Right ventricle myocardium superior (tissue), 1 donor: ENCODE data around the gene MYB. TPM values are rescaled to one million over a fixed set of nuclear protein-coding genes. Genes with fewer than 3 reads are reported as not detected.

Source experiments
- ATAC-seq: fragments of 200-7000 bp; cut with Tn5 transposase; one replicate; pipeline ENCODE4 v1.9.1; 2020; ENCODE audit warnings: mild to moderate bottlenecking; ENCODE audit not compliant: poor library complexity
- DNase-seq: peaks from one replicate; pipeline ENCODE4 v3.0.0-alpha.2; 2020
- intact Hi-C: fragments of 100-400 bp; cut with DNase I; formaldehyde crosslinking; loops from one replicate; pipeline ENCODE4 v1.11.2; 2022
- total RNA-seq: library from RNA; stranded (reverse); fragmentation: NEBNext Ultra II Directional; extraction: Animal tissue kit (Norgen Biotek cat#: 25700); gene quantifications from one replicate; pipeline ENCODE4 v1.2.1, GENCODE V29; 2021
- donor health status: DM: no; HTN: yes; CAD: no; lungs with severe emphysema.

Gene MYB
- total RNA-seq, 1 donor from 2014 or later: 0.22 TPM

DNA sequence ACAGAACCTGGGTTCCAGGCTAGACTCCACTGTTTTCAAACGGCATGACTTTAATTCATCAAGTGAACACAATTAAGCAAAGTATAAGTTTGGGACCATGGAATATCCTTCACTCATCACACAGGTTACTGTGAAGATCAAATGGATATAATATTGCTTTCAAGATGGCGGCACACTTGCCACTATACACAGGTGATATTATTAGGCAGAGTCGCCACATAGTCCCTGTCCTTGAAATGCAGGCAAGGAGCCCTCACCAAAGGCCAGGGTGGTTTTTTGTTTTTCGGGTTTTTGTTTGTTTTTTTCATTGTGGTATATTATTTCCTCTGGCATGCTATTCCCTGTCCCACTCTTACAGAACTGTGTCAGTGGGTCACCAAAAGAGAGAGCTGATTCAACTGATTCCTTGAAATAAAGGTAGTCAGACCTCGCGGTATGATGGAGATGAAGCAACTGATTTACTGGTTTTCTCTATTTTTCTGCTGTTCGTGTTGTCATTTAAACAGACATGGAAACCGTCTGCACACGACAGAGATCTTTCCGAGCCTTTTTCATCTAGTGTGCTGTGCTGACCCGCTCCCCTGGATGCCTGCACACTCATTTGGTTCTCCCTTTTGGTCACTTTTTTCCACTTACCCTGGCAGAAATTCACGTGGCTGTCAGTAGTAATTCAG, 29.7 kb downstream of the MYB start:
- intact Hi-C loops: no loop called here
- no peak for ATAC-seq

DNA sequence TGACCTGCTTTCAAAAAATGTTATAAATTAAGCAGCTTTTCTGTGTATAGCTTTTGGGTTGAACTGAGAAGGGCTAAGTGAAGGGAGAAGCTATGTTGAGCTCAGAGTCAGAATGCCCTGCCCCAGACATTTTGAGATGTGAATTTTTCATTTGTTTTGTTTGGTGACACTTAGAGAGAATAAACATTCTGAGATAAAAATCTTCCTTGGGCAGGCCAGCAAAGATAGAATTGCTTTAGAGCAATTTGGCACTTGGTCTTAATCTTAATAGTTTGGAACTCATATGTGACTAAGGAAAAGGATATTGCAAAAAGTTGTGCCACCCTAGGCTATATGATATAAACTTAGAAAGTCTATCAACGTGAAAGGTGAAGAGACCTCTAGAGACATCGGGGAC, 30.2 kb downstream of the MYB start:
- intact Hi-C loops: no loop called here
- ATAC-seq: no peak
- DNase-seq: no peak

More for the DNA sequence above, 29.7 kb downstream of the MYB start:
- DNase-seq: no peak

DNA sequence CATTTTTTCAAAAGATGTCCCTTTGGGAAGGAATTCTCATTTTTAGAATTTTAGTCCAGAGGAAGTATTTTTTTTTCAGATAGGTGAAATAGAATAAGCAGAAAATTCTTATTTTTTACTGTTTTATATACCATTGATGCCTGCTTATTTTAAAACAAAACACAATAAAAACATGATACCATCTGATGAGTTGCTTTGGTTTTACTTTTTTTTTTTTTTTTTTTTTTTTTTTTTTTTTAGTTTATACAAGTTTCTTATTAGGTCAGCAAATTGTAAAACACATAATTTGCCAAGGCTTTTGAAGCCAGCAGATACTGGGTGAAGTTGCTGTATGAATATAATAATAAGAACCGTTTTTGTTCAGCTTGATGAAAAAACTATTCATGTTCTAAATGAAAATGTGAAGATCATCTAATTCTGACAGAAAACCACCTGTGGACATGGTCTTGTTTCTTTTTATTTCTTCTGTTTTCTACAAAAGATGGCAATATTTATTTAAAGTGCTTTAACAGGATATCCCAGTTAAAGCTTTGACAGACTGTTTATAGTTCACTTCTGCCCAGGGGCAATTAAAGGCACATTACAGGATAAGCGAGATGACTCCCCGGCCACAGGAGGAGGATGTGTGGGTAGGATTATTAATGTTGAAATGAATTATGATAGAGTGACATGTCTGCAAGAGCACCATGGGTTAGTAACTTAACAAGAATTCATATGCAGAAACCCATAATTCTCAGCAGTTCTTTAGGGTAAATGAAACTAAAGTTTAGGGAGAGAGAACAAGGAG, 31.1 kb downstream of the MYB start:
- no peak for ATAC-seq
- intact Hi-C loops: no loop called here
- DNase-seq: no peak

DNA sequence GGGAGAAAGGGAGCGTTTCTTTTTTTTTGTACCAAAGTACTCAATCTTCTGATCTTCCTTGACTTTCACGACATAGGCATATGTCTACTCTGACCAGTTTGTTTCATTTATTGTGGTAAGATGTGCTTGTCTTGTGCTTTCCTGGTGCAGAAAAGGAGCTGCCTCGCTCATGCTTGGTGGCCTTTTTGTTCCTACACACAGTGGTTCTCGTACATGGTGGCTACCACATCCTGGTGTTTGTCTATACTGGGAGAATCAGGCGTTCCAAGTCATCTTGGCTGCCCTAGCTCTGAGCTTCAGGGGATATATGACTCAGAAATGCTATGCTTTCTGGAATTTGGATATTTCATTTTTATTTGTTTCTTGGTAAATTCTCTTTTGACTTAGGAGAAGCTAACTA, 31.8 kb downstream of the MYB start:
- ATAC-seq: no peak
- intact Hi-C loops: no loop called here

DNA sequence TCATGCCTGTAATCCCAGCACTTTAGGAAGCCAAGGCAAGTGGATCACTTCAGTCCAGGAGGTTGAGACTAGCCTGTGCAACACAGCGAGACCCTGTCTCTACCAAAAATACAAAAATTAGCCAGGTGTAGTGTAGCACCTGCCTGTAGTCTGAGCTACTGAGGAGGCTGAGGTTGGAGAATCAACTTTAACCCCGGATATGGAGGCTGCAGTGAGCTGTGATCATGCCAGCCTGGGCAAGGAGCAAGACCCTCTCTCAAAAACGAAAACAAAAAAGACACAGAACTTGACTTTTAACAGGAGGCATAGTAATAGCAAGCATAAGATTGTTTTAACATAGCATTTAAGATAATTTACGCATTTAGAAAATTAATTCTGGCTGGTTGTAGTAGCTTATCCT, 32.5 kb downstream of the MYB start:
- ATAC-seq (no peak), DNase-seq (no peak)
- intact Hi-C loops: no loop called here

More for the DNA sequence above, 31.8 kb downstream of the MYB start:
- no peak for DNase-seq

DNA sequence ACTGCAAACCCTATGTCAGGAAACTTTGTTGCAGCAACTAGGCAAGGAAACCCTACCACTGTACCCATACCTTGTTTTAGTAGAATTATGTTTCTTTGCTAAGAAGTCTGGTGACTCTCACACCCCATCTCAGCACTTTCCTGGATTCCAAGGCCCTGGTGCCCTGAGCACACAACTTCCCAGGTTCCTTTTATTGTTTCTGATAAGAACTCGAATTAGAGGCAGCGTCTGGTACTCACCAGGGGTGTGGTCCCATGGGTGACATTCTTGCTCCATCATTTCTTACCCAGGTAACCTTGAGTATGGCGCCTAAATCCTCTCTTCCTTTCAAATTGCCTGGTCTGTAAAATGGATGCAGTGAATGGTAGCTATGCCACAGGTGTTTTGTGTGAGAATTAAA, 34.1 kb downstream of the MYB start:
- DNase-seq: no peak
- no peak for ATAC-seq
- intact Hi-C loops: no loop called here

DNA sequence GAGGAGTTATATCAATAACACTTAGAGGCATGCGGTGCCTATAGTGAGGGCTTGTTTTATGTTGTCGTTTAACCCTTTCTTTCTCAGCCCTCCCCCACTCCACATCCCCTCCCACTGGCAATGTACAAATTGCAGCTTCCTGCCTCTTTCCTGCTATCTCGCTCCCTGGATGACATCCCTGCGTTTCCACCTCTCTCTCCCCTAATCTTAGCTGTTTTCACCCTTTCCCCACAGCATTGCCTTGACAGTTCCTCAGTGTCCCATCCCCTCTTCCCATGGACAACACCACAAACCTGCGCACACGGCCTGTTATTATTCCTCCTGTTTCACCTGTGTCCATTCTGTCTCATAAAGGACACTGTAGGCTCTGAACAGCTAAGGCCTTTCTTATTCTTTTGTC, 34.5 kb downstream of the MYB start:
- DNase-seq (no peak), ATAC-seq (no peak)
- intact Hi-C loops: no loop called here

DNA sequence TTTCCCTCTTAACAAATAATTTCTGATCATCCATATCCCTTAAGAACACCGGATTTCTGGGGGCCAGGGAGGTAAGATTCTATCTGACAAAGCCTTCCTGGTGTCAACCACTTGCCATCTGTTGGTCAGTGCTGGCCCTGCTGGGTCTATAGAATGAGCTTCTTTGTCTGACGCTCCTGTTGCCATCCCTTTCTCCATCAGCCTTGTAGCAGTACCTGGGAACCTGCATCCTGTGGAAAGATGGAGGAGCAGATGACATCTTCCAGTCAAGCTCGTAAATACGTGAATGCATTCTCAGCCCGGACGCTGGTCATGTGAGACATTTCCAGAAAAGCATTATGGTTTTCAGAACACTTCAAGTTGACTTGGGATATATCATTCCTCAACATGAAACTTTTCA, 36.6 kb downstream of the MYB start:
- ATAC-seq: no peak
- intact Hi-C loops: no loop called here
- no peak for DNase-seq

DNA sequence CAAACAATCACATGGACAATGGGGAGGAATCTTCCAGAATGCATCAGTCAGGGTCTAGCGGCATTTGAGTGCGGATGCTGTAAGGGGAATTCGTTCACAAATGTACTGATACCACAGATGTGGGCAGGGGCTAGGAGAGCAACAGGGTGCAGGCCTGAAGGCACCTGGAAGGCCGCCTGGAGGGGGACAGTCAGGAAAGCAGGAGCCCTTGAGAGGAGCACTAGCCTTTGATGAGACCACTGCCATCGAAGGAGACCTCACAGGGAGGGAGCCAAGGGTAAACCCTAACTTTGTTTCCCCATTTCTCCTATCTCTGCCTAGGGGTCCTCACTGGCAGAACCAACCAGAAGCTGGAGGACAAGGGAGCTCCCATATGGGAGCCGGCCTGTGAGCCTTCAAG, 38.2 kb downstream of the MYB start:
- DNase-seq: no peak

DNA sequence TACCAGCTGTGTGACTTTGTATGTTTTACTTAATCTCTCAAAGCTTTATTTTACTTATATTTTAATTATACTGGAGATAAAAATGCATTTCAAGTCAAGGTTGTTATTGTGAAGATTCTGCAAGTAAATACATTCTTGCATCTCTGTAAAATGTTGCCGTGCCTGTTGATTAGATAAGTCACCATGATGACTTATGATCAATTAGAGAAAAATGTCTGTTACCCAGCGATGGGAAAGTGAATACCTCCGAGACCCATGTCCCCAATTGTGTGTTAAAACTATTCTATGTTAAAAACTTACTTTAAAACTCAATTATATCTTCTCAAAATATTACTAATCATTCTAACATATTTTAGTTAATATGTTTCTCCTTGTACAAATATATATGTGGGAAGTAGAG, 39.9 kb downstream of the MYB start:
- intact Hi-C loops: no loop called here
- DNase-seq (no peak), ATAC-seq (no peak)

More for the DNA sequence above, 38.2 kb downstream of the MYB start:
- intact Hi-C loops: no loop called here
- no peak for ATAC-seq

DNA sequence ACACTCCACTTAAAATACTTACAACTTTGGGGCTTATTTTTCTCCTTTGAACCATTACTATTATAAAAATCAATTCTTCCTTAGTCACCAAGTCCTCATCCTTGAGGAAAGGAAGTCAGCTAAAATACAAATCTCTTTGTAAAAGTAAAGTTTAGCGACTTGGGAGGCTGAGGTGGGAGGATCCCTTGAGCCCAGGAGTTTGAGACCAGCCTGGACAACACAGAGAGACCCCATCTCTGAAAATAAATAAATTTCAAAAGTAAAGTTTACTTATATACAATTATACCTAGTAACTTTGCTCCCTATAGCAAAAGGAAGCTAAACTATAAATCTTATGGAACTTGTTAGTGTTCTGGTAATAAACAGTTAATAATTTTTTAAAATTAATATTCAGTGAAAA, 40.4 kb downstream of the MYB start:
- intact Hi-C loops: no loop called here
- DNase-seq (no peak), ATAC-seq (no peak)

DNA sequence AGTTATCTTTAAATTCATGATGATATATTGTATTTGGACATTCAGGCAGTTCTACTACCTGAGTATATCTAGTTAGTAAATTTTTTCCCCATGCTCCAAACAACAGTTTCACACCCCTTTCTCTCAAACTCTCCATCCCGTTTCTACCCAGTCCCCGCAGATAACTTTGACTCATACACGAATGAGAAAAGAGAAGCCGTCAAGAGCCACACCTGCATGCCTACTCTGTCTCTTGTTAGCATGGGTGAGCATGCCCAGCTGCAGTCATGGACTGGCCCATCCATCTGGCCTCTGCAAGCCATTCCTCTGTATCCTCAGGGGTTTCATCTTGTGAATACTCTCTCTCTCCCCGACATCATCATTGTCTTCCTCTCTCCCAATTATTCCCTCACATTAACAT, 41.5 kb downstream of the MYB start:
- intact Hi-C loops: no loop called here
- no peak for DNase-seq
- ATAC-seq: no peak

DNA sequence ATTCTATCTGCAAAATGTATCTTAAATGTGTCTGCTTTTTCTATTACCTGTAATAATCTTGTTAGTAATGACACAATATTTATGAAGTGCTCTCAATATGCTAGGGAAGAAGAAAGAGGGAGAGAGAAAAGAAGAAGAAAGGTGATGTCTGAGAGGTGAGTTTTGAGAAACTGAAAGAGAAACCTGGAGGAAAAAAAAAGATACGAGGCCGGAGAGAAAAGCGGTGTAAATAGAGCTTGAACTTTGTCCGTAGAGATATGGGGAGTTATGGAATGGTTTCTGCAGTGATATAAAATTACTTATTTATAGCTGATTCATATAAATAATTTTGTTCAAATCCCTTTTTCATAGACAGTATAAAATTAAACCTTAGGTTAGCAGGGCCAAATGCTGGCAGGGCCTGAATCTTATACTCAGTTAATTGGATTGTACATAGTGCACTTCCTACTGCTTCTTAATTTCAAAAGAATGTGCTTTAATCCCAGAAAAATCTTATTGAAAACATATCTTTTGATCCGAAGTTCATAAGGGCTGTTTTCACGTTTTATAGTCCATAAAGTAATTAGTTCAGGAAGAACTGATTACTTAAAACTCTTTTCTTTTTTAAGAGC, 43.0 kb downstream of the MYB start:
- intact Hi-C loops: no loop called here
- ATAC-seq (no peak), DNase-seq (no peak)

DNA sequence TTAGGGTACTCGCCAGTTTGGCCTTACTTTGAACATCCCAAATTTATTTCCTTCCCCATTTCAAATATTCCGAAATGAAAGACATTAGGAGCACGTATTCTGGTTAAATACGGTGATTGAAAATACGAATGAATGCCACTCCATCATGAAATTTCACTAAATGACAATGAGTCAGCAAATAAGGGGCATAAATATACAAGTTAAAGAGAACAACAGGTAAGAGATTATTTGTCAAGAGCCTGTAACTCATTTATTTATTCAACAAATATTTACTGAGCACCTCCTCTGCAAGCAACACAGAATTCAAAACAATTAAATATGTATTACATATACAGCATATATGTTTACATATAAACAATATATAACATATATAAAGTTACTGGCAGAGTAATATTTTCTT, 44.8 kb downstream of the MYB start:
- intact Hi-C loops: no loop called here
- DNase-seq: no peak
- ATAC-seq: no peak

DNA sequence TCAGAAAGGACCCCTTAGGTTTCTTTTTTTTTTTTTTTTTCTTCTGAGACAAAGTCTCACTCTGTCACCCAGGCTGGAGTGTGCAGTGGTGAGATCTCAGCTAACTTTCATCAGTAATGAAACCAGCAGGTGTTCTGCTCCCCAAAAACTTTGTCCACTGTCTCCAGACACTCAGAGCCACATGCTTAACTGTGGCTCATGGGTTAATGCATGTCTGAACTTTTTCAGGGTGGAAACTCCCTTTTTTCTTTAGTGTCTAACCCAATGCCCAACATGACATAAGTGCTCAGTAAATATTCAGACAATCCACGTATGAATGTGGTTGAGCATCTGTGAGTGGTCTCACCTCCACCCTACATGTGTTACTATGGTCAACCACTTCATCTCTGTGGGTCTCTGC, 45.4 kb downstream of the MYB start:
- no peak for ATAC-seq
- intact Hi-C loops: no loop called here

DNA sequence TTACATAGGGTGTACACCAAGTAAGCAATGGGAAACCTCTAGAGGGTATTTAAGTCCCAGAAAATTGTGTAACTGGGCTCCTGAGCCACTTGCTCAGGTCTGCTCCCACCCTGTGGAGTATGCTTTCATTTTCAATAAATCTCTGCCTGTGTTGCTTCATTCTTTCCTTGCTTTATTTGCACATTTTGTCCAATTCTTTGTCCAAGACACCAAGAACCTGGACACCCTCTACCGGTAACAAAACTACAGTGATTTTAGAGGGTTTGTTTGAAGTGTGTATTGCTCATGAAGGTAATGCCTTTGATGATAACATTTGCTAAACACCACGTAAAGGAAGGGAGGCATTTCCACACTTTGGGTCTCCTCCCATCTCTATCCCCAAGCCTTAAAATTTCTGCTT, 46.2 kb downstream of the MYB start:
- no peak for ATAC-seq
- intact Hi-C loops: no loop called here
- DNase-seq: no peak

More for the DNA sequence above, 45.4 kb downstream of the MYB start:
- no peak for DNase-seq

DNA sequence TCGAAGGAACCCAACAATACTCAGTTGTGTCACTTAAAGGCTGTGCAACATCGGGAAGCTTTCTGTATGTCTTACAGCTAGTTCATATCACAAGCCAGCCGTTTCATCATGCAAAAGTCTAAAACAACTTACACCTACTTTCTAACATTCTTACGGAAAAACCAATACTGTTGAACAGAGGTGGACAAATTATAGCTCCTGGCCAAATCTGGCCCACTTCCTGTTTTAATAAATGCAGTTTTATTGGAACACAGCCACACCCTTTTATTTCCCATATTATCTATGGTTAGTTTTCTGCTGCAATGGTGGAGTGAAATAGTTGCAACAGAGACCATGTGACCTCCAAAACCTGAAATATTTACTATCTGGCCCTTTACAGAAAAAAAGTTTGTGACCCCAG, 46.6 kb downstream of the MYB start:
- intact Hi-C loops: no loop called here
- ATAC-seq (no peak), DNase-seq (no peak)

DNA sequence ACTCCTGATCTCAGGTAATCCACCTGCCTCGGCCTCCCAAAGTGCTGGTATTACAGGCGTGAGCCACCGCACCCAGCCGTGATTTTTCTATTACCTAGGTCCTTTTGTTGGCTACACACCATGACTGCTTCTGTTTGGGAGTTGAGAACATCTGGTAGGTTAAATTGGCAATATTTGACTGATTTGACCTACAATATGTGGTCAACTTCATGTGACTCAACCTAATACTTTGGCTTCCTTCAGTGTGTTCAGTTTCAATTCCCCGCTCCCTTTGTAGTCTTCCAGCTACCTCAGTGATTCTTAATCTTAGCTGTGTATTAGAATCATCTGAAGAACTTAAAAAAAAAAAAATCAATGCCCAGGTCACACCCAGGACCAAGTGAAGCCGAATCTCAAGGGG, 47.4 kb downstream of the MYB start:
- no peak for DNase-seq
- intact Hi-C loops: no loop called here
- ATAC-seq: no peak

DNA sequence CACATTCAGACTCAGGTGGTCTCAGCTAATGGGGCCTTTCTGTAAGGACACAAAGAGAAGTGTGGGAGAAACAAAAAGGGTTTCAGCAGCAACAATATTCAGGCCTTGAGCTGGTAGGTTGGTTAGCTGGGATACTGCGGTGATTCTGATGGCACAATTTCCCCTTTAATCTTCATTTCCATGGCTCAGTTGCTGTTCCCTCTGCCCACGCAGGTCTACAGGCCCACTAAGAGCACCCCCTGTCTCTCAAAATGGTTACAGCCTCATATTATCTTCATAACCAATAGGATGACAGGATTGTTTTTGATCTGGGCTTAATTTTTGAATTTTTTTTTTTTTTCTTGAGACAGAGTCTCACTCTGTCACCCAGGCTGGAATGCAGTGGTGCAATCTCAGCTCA, 48.9 kb downstream of the MYB start:
- intact Hi-C loops: no loop called here
- DNase-seq: no peak
- no peak for ATAC-seq
